Osteocyte (in vitro differentiated cells): ENCODE data around the gene AKAP6. TPM values are rescaled to one million over a fixed set of nuclear protein-coding genes. Genes with fewer than 3 reads are reported as not detected.

Source experiments
- DNase-seq: peaks from one replicate; pipeline ENCODE4 v3.0.0; 2021; ENCODE audit warnings: mixed read lengths; ENCODE audit not compliant: unreplicated experiment; ENCODE audit errors: extremely low spot score
- H3K27ac Mint-ChIP-seq: one replicate; pipeline ENCODE4 v1.8.0; 2021; ENCODE audit warnings: mild to moderate bottlenecking, mixed read lengths; ENCODE audit not compliant: unreplicated experiment
- H3K27me3 Mint-ChIP-seq: one replicate; pipeline ENCODE4 v1.8.0; 2021; ENCODE audit warnings: mixed read lengths; ENCODE audit not compliant: unreplicated experiment
- H3K36me3 Mint-ChIP-seq: one replicate; pipeline ENCODE4 v1.8.0; 2021; ENCODE audit warnings: mixed read lengths; ENCODE audit not compliant: unreplicated experiment
- H3K4me1 Mint-ChIP-seq: one replicate; pipeline ENCODE4 v1.8.0; 2021; ENCODE audit warnings: mixed read lengths; ENCODE audit not compliant: unreplicated experiment
- H3K4me3 Mint-ChIP-seq: one replicate; pipeline ENCODE4 v1.8.0; 2021; ENCODE audit warnings: mild to moderate bottlenecking, moderate library complexity, mixed read lengths; ENCODE audit not compliant: unreplicated experiment
- H3K9me3 Mint-ChIP-seq: one replicate; pipeline ENCODE4 v1.8.0; 2021; ENCODE audit warnings: mixed read lengths; ENCODE audit not compliant: unreplicated experiment
- CTCF ChIP-seq: fragments of 200-600 bp; sonication (generic); IDR thresholded peaks from 2 replicates; pipeline ENCODE4 v1.5.0; 2021; ENCODE audit warnings: antibody characterized with exemption, mild to moderate bottlenecking, moderate library complexity
- total RNA-seq: library from RNA; stranded (reverse); gene quantifications from 2 replicates; pipeline ENCODE4 v1.2.1, GENCODE V29; 2021

The AKAP6 gene
- total RNA-seq, 1 donor from 2014 or later: 4.1 TPM

GRCh38 chr14:32694795-32695449 is 365.8 kb downstream of the AKAP6 start:
- H3K9me3 Mint-ChIP-seq: no peaks in the 10 kb centered on the region
- H3K4me3 Mint-ChIP-seq: no peak overlapping the region
- no peak overlapping the region for H3K27ac Mint-ChIP-seq
- no peaks in the 10 kb centered on the region for H3K27me3 Mint-ChIP-seq
- peaks cover 9% of the 10 kb centered on the region for H3K4me1 Mint-ChIP-seq
- H3K36me3 Mint-ChIP-seq: no peaks in the 10 kb centered on the region
- no peak for TF ChIP-seq CTCF
- DNase-seq: no peak

DNA sequence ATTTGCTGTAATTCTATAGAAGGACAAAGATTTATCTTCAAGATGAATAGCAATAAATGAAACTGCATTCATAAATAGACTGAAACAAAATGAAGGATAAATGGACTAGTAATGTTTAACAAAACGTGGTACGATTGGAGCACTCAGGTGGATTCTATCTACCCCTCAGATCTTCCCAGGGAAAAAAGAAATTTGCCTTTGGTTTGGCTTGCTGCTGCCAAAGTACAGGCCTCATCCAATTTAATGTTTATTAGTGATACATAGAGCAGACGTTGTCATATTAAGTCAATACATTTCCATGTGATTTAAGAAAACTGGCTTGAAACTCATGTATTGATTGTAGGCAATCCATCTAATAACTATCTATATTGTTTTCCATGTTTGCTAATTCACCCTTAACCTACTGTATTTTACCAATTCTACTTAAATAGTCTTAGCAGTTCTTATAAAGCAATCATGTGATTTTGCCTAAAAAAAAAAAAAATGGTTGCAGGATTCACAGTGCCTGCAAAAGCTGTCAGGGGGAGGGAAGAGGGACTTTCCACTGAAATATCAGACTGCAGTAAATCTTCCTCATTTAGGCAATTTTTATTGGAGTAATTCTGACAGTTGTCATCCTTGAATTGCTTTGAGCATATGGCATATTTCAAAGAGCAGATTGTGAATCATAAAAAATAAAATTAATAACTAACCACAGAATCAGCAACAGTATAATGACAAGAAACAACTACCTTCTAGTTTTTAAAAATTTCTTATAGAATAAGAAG is 367.4 kb downstream of the AKAP6 start:
- H3K27me3 Mint-ChIP-seq: no peaks in the 10 kb centered on the region
- H3K27ac Mint-ChIP-seq: no peak overlapping the region
- H3K4me1 Mint-ChIP-seq: peaks cover 9% of the 10 kb centered on the region
- H3K4me3 Mint-ChIP-seq: no peak overlapping the region
- no peak for DNase-seq
- H3K9me3 Mint-ChIP-seq: no peaks in the 10 kb centered on the region
- no peaks in the 10 kb centered on the region for H3K36me3 Mint-ChIP-seq
- no peak for TF ChIP-seq CTCF

DNA sequence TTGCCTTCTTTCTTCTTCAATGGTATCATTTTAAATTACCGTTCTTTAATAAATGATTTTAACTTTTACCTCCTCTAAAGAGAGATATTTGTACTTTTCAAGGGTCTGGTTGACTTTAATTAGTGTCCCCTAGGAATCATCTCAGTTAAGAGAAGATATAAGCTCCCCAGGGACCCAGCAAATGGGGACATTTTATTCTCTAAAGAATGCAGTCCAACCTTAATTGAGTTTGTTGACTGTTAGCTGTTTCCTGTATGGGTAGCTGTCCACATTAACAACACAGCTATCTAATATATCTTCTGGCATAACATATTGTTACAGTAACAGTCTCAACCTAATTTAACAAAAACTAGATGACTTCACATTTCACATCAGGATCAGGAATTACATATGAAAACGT is 368.0 kb downstream of the AKAP6 start:
- no peak for DNase-seq
- no peaks in the 10 kb centered on the region for H3K36me3 Mint-ChIP-seq
- no peaks in the 10 kb centered on the region for H3K9me3 Mint-ChIP-seq
- H3K4me3 Mint-ChIP-seq: no peak overlapping the region
- no peaks in the 10 kb centered on the region for H3K27me3 Mint-ChIP-seq
- peaks cover 9% of the 10 kb centered on the region for H3K4me1 Mint-ChIP-seq
- H3K27ac Mint-ChIP-seq: no peak overlapping the region
- TF ChIP-seq CTCF: no peak

DNA sequence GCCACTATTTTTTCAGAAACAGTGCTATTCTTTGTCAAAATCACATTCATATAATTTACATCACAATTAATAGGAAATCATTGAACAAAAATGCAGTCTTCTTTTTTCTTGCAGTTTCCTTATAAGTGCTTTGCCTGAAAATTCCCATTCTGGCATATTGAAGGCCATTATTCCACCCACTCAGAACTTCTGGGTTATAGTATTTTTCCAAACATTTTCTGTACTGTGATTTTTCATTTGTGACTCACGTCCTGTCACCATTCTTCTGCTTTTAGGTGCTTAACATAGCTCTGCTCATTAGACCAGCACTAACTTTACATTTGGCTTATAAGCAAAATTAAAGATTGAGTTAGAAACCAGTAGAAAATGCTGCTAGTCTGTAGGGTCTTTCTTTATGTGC is 368.6 kb downstream of the AKAP6 start:
- no peak for DNase-seq
- TF ChIP-seq CTCF: no peak
- H3K4me1 Mint-ChIP-seq: peaks cover 11% of the 10 kb centered on the region
- no peak overlapping the region for H3K27ac Mint-ChIP-seq
- no peaks in the 10 kb centered on the region for H3K36me3 Mint-ChIP-seq
- H3K27me3 Mint-ChIP-seq: no peaks in the 10 kb centered on the region
- H3K4me3 Mint-ChIP-seq: no peak overlapping the region
- no peaks in the 10 kb centered on the region for H3K9me3 Mint-ChIP-seq

DNA sequence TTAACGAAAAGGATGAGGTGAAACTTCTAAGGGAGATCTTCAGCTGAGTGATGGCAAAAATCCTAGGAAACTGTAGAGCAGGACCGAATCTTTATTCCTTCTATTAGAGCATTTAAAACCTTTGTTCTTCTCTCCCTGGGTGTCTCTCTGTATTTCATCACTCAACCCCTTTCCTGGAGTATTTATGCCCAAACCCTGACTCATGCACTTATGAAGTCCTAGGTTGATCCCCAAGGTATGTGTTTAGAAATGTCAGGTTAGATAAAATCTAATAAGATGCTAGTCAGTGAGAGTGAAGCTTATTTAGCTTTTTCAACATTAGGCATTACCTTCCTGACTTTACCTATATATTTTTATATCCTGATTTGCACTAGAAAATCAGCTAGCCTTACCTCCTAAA is 369.7 kb downstream of the AKAP6 start:
- TF ChIP-seq CTCF: no peak
- Mint-ChIP-seq H3K36me3 (no peaks in the 10 kb centered on the region), H3K27me3 (no peaks in the 10 kb centered on the region), H3K4me3 (no peak overlapping the region), H3K27ac (no peak overlapping the region), H3K9me3 (no peaks in the 10 kb centered on the region), H3K4me1 (peaks cover 18% of the 10 kb centered on the region)
- DNase-seq: no peak
